Activated T-helper 1 cell treated with anti-CD3 and anti-CD28 coated beads, Interleukin-12 subunit alpha, Interleukin-12 subunit beta, Interleukin-2, Interleukin-4 antibody, amounts not matched to agents 30 ng/mL and 10 ng/mL and 1 ng/mL, durations not matched to agents 14 hours and 24 hours and 36 hours (primary cell): ENCODE measurements around the gene DTD2. TPM values are rescaled to one million over a fixed set of nuclear protein-coding genes. Genes with fewer than 3 reads are reported as not detected.

ENCODE experiments used
- DNase-seq: peaks from one replicate; pipeline ENCODE4 v3.0.0; 2021; ENCODE audit warnings: low spot score
- H3K27ac Mint-ChIP-seq: one replicate; pipeline ENCODE4 v1.8.0; 2021; ENCODE audit warnings: mild to moderate bottlenecking, mixed read lengths
- H3K27me3 Mint-ChIP-seq: one replicate; pipeline ENCODE4 v1.8.0; 2022; ENCODE audit warnings: mild to moderate bottlenecking, moderate library complexity, mixed read lengths; ENCODE audit not compliant: insufficient read depth
- H3K36me3 Mint-ChIP-seq: one replicate; pipeline ENCODE4 v1.8.0; 2021; ENCODE audit warnings: low read depth, mixed read lengths
- H3K4me1 Mint-ChIP-seq: one replicate; pipeline ENCODE4 v1.8.0; 2021; ENCODE audit warnings: low read depth, mixed read lengths
- H3K4me3 Mint-ChIP-seq: one replicate; pipeline ENCODE4 v1.8.0; 2021; ENCODE audit warnings: mild to moderate bottlenecking, moderate library complexity, mixed read lengths
- H3K9me3 Mint-ChIP-seq: one replicate; pipeline ENCODE4 v1.8.0; 2021; ENCODE audit warnings: mixed read lengths
- intact Hi-C: fragments of 100-400 bp; cut with micrococcal nuclease; formaldehyde crosslinking; loops from one replicate; pipeline ENCODE4 v1.15.1; 2024
- total RNA-seq: library from RNA; stranded (reverse); gene quantifications from 2 replicates; pipeline ENCODE4 v1.2.3, GENCODE V29; 2022

Gene DTD2
- total RNA-seq, 1 donor from 2014 or later: 29.0 TPM

DNA sequence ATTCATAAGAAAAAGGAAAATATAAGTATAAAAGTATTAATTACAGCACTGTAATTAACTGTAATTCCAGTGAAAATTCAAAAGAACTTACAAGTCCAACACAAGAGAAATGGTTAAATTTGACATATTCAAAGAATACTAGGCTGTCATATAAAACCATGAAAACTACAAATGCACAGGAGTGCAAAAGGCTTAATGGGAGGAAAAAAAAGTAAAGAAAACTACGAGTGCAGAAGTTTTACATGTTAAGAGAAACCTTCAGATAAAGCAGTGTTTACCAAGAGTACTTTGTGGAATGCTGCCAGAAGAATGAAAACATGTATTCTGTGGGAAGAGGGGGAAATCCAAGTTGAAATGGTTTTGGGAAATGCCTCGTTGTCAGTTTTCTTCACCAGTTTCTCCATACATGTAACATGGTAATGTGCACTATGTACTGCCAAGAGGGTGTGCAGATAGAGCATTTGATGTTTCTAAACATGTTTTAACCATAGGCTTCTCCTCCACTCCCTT lies 46.0 kb downstream of the DTD2 start:
- H3K9me3 Mint-ChIP-seq: no peaks in the 10 kb centered on the region
- peaks cover 5% of the 10 kb centered on the region for H3K36me3 Mint-ChIP-seq
- H3K4me1 Mint-ChIP-seq: peaks cover 25% of the 10 kb centered on the region
- H3K27ac Mint-ChIP-seq: no peak overlapping the region
- no peak overlapping the region for H3K4me3 Mint-ChIP-seq
- no peak for DNase-seq
- intact Hi-C loops: loop anchor here (10.0 kb wide), 1 partner anchor 786 kb away; the partner anchor contains the start of gene SCFD1
- no peaks in the 10 kb centered on the region for H3K27me3 Mint-ChIP-seq

DNA sequence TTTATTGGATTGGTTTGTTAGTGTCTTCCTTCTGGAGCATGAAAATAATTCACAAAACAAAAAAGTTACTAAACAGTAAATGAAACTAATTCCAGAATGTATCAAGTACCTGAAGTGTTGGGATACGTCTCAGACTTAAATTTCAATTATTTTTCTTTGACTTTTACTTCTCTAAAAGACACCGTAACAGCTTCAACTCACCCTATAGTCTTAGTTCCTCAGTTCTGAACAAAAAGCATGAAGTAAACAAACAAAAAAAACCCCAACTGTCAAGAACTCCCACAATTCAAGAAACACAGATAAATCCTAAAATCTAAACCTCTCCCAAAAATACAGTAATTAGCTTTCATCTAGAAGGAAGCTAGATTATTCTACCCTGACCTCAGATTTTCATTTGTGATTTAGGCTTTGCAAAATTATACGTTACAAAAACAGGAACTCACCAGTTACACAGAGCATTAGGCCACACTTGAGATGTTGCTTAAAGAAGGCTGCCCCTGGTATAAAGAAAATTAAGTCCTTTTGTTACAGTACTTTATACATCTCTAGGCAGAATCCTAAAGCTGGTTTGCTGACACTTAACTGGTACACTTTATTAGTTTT lies 47.2 kb downstream of the DTD2 start:
- DNase-seq: no peak
- peaks cover 22% of the 10 kb centered on the region for H3K4me1 Mint-ChIP-seq
- no peaks in the 10 kb centered on the region for H3K9me3 Mint-ChIP-seq
- H3K36me3 Mint-ChIP-seq: peaks cover 5% of the 10 kb centered on the region
- no peak overlapping the region for H3K4me3 Mint-ChIP-seq
- intact Hi-C loops: loop anchor here (10.0 kb wide), 1 partner anchor 785 kb away; the partner anchor contains the start of gene SCFD1
- no peaks in the 10 kb centered on the region for H3K27me3 Mint-ChIP-seq
- H3K27ac Mint-ChIP-seq: no peak overlapping the region

DNA sequence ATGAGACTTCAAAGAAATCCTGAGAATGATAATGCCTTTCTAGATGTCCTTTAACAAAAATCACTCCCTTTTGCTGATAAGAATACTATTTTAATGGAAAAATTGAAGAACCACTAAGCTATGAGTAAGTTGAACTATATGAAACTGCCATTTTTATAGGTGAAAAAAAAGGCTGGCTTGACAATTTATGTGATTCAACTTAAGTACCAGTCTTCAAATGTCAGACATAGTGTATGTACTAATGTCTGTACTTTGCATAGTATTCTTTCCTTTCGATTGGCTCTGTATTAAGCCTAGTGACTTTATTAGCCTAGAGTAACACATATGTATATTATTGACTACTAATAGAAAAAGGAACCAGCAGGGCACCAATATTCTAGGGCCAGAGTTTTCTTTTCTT lies 48.9 kb downstream of the DTD2 start:
- peaks cover 8% of the 10 kb centered on the region for H3K4me1 Mint-ChIP-seq
- no peak overlapping the region for H3K27ac Mint-ChIP-seq
- H3K4me3 Mint-ChIP-seq: no peak overlapping the region
- DNase-seq: no peak
- peaks cover 5% of the 10 kb centered on the region for H3K36me3 Mint-ChIP-seq
- intact Hi-C loops: loop anchor here (1.0 kb wide), 1 partner anchor 12 kb away; the partner anchor contains the start of gene HEATR5A
- H3K27me3 Mint-ChIP-seq: no peaks in the 10 kb centered on the region
- H3K9me3 Mint-ChIP-seq: no peaks in the 10 kb centered on the region

DNA sequence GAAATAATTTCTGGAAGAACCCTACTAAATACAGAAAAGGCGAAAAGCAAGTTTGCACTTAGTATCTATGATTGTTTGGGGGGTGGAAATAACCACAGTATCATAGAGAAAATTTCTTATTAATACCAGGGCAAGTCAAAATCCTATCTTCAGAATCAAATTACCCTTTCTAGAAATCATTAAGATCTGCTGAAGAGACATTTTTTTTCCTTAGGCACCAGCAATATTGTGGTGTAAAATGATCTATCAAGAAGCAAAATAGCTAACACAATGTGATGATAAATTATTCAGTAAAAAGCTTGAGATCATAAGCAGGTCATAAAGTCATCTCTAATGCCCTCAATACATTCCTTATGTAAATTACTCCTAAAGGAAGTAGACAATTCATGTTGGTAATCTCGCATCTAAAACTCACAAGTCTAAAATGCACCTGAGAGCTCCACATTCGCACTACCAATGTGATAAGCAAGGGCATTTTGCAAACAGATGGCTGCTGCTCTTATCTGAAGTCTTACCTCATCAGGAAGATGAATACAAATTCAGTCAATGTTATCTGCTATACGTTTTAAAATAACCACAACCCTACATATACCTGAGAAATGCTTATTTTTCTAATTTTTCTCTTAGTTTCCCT lies 51.6 kb downstream of the DTD2 start:
- Mint-ChIP-seq H3K27me3 (no peaks in the 10 kb centered on the region), H3K27ac (no peak overlapping the region), H3K36me3 (peaks cover 11% of the 10 kb centered on the region), H3K9me3 (no peaks in the 10 kb centered on the region), H3K4me3 (no peak overlapping the region), H3K4me1 (peaks cover 19% of the 10 kb centered on the region)
- no peak for DNase-seq
- intact Hi-C loops: no loop called here

DNA sequence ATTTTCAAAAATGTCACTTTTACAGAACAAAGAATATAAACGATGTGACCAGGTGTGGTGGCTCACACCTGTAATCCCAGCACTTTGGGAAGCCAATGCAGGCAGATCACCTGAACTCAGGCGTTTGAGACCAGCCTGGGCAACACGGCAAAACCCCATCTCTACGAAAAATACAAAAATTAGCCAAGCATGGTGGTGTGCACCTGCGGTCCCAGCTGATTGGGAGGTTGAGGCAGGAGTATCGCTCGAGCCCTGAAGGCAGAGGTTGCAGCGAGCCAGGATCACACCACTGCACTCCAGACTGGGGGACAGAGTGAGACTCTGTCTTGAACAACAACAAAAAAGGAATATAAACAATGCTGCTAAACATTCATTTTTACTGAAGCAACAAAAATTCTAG lies 52.2 kb downstream of the DTD2 start:
- intact Hi-C loops: no loop called here
- no peak for DNase-seq
- Mint-ChIP-seq H3K36me3 (peaks cover 11% of the 10 kb centered on the region), H3K4me3 (no peak overlapping the region), H3K4me1 (peaks cover 18% of the 10 kb centered on the region), H3K27me3 (no peaks in the 10 kb centered on the region), H3K9me3 (no peaks in the 10 kb centered on the region), H3K27ac (no peak overlapping the region)

DNA sequence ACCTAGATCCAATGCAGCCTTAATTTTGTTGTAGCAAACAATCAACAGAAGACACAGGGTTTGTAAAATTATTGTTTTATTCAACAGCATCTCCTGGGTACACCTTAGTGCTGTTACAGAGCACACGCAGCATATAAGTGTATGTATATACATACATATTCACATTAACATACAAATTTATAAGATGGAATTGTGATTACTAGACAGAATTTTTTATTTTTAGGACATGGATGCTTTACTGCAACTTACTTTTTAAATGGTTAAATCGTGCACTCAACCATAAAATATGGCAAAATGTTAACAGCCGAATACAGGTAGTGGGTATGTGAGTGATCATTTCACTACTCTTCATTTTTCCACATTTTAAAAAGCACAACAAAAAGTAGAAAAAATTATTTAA lies 53.6 kb downstream of the DTD2 start:
- no peaks in the 10 kb centered on the region for H3K9me3 Mint-ChIP-seq
- intact Hi-C loops: no loop called here
- DNase-seq: no peak
- peaks cover 22% of the 10 kb centered on the region for H3K4me1 Mint-ChIP-seq
- no peak overlapping the region for H3K27ac Mint-ChIP-seq
- H3K36me3 Mint-ChIP-seq: peaks cover 9% of the 10 kb centered on the region
- H3K27me3 Mint-ChIP-seq: no peaks in the 10 kb centered on the region
- H3K4me3 Mint-ChIP-seq: no peak overlapping the region

DNA sequence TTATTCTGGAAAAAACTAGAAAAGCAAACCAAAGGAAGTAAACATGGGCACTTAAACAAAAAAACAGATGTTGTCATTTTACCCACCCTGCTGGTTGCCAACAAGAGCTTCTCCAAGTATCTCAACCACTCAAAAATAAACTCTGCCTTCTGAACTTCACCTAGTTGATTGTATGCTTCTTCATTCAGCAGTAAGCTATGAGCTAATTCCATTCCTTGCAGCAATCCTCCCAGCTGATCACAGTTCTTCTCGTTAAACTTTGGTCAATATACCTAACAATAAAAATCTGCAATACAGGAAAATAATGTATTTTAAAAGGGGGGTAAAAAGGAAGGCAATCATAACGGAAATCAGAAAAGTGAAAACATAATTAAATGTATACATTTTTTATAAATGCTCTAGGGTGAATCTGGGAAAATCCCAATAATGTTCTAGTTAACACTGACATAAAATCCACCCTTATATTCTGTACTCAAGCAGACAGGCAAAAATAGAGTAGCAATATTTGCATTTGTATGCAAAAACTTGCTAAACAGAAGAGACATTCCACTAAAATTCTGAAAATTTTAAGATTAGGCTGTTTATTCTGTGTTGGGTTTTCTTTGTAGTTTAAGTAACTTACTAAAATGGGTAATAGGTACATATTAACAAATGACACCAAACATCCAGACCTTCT lies 54.4 kb downstream of the DTD2 start:
- Mint-ChIP-seq H3K9me3 (no peaks in the 10 kb centered on the region), H3K4me3 (no peak overlapping the region), H3K36me3 (peaks cover 16% of the 10 kb centered on the region), H3K27ac (no peak overlapping the region), H3K27me3 (no peaks in the 10 kb centered on the region), H3K4me1 (peaks cover 30% of the 10 kb centered on the region)
- intact Hi-C loops: no loop called here
- no peak for DNase-seq

DNA sequence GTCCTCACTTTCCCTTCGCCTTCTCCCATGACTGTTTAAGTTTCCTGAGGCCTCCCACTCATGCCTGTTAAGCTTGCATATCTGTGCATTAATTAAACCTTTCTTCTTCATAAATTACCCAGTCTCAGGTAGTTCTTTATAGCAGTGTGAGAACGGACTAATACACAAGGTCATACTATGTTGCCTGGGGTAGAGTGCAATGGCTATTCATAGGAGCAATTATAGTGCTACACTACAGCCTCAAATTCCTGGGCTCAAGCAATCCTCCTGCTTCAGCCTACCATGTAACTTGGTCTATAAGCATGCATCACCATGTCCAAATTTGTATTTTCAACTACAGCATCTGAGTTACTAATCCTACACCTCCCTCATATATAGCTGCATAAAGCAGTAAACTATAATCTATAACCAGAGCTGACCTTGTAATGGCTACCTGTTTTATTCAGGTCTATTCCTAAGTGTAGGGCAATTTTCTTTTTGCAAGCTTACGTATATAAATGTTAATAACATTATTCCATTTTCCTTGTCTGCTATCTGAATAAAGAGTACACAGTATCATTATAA lies 55.9 kb downstream of the DTD2 start:
- Mint-ChIP-seq H3K4me3 (no peak overlapping the region), H3K27ac (no peak overlapping the region), H3K9me3 (no peaks in the 10 kb centered on the region), H3K27me3 (no peaks in the 10 kb centered on the region), H3K4me1 (peaks cover 32% of the 10 kb centered on the region), H3K36me3 (peaks cover 20% of the 10 kb centered on the region)
- DNase-seq: no peak
- intact Hi-C loops: no loop called here

DNA sequence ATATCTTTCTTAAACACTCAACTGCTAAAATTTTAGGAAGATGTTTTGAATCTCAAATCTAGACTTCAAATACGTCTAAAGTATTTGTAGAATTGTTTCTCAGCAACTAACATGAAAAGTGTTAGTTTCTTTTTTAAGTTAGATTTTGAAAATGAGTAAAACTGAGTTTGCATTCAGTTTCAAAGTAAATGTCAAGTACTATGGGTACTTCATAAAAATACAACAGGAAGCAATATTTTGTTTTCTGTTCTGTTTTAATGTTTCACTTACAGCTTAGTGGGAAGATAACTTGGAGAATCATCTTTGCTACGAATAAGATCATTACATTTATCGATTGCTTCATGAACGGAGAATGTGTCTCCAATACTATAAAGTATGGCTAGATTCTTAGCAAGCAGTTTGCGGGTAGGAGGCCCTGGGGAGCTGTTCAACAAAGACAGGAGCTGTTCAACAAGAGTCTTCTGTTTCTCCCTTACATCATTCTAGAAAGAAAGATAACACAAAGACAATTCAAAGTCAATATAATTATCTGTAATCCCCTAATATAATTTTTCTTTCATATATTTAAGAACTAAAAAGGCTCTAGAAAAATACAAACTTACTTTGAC lies 57.2 kb downstream of the DTD2 start:
- Mint-ChIP-seq H3K27ac (peak overlapping the region; percentile 72), H3K36me3 (peaks cover 22% of the 10 kb centered on the region), H3K27me3 (no peaks in the 10 kb centered on the region), H3K9me3 (no peaks in the 10 kb centered on the region), H3K4me3 (peak overlapping the region; percentile 17), H3K4me1 (peaks cover 32% of the 10 kb centered on the region)
- intact Hi-C loops: loop anchor here (1.0 kb wide), 3 partner anchors 11 to 22 kb away; no protein-coding TSS in a partner anchor
- no peak for DNase-seq

Other genes with a start within 250 kb of the DTD2 start
- 118 and 127 TPM in 2 replicates for gene HECTD1, start 249.7 kb downstream of the DTD2 start, total RNA-seq
- 26.4 and 31.0 TPM in 2 replicates for gene HEATR5A, start 37.0 kb downstream of the DTD2 start, total RNA-seq
- not detected in 2 replicates for gene GPR33, start 30.5 kb upstream of the DTD2 start, total RNA-seq
- gene NUBPL, start 103.9 kb upstream of the DTD2 start, total RNA-seq: 12.0 and 13.7 TPM in 2 replicates